Activated CD4-positive, alpha-beta memory T cell treated with anti-CD3 and anti-CD28 coated beads, Interleukin-2, amount 10 ng/mL, durations not matched to agents 7 days and 5 days (primary cell): Measurements from ENCODE around the gene KBTBD8. TPM values are rescaled to one million over a fixed set of nuclear protein-coding genes. Genes with fewer than 3 reads are reported as not detected.

Experiments used
- CTCF ChIA-PET: fragments of 350-600 bp; sonication (Branson Sonifier 250); formaldehyde crosslinking; loops from one replicate; lab custom pipeline; 2021; ENCODE audit warnings: antibody characterized with exemption, inconsistent platforms; lab: Charles Lee
- POLR2A ChIA-PET: fragments of 350-600 bp; sonication (Branson Sonifier 250); formaldehyde crosslinking; loops from one replicate; lab custom pipeline; 2021; ENCODE audit warnings: antibody characterized with exemption; lab: Charles Lee
- DNase-seq: peaks from one replicate; pipeline ENCODE4 v3.0.0-alpha.2; 2020
- H3K27ac Mint-ChIP-seq: one replicate; pipeline ENCODE4 v1.8.0; 2021; ENCODE audit warnings: mild to moderate bottlenecking, mixed read lengths
- H3K27me3 Mint-ChIP-seq: one replicate; pipeline ENCODE4 v1.8.0; 2021; ENCODE audit warnings: mixed read lengths
- H3K36me3 Mint-ChIP-seq: one replicate; pipeline ENCODE4 v1.8.0; 2021; ENCODE audit warnings: low read depth, mixed read lengths
- H3K4me1 Mint-ChIP-seq: one replicate; pipeline ENCODE4 v1.8.0; 2021; ENCODE audit warnings: mixed read lengths
- H3K4me3 Mint-ChIP-seq: one replicate; pipeline ENCODE4 v1.8.0; 2021; ENCODE audit warnings: mild to moderate bottlenecking, mixed read lengths
- H3K9me3 Mint-ChIP-seq: one replicate; pipeline ENCODE4 v1.8.0; 2021; ENCODE audit warnings: mixed read lengths
- total RNA-seq, 2 experiments: library from RNA; stranded (reverse); gene quantifications; one replicate each; pipeline ENCODE4 v1.2.3, GENCODE V29; 2021

Gene KBTBD8
- total RNA-seq, 2 experiments from 2014 or later, result 14.8 to 16.0 TPM

DNA sequence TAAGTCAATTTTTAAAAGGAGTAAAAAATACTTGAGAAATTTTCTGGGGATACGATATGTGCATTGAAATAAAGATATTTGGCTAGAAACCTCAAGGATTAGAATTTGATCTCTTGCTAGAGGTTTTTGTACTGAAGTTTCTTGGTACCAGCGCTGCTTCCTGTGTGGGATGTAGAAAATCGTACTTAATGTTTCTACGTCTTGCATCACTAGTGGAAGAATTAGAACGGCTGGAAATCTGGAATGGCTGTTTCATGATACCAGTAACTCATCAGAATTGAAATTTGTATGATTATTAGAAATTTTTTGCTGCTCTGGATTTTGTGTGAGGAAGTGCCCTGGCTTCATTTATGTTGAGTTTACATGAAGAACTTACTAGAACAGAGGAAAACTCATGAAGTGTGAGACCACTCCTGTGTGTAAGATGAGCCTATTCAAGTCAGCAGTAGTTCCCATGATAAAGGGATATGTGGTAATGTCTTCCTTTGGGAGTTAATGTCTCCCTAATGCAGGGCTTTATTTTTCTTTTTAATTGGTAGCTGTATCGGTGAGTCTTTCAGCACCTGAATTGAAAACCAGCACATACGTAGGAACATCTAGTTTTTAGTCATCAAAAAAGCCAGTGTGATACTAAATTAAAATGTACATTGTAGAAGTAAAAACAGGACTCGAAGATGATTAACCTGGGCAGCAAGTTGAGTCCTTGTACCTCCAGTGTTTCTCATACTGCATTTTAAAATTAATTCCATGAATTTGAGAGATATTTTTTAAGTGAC, 3.2 kb downstream of the KBTBD8 start:
- ChIA-PET CTCF (no interaction called here), POLR2A (no interaction called here)
- peaks cover 6% of the 10 kb centered on the region for H3K27me3 Mint-ChIP-seq
- H3K36me3 Mint-ChIP-seq, result peaks cover 46% of the 10 kb centered on the region
- DNase-seq, result no peak
- peaks cover 62% of the 10 kb centered on the region for H3K4me1 Mint-ChIP-seq
- no peaks in the 10 kb centered on the region for H3K9me3 Mint-ChIP-seq
- H3K27ac Mint-ChIP-seq, result peak overlapping the region; percentile 70
- peak overlapping the region; percentile 64 for H3K4me3 Mint-ChIP-seq

DNA sequence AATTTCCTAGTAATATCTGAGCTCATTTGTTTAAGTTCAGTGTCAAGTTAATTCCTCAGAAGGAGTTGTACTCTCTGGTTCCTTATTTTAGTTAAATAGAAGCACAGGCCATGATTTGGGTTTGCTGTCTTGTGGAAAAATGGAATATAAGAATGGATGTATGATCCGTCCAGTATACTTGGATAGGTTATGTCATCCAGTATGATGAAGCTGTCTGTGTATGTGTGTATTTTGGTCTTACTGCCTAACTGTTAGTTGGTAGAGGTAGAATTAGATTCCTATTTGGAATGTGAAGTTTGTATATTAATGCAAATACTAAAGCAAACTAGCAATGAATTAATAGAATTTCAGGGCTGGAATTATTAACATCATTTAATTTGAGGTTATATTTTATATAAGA, 7.9 kb downstream of the KBTBD8 start:
- no peak for DNase-seq
- H3K4me3 Mint-ChIP-seq, result no peak overlapping the region
- peaks cover 38% of the 10 kb centered on the region for H3K4me1 Mint-ChIP-seq
- no peak overlapping the region for H3K27ac Mint-ChIP-seq
- H3K27me3 Mint-ChIP-seq, result no peaks in the 10 kb centered on the region
- ChIA-PET CTCF (interaction anchor here (1.1 to 1.5 kb wide), 3 partner anchors 8 to 33 kb away, joined by 4 to 6 read pairs (median 4); partner anchors contain the start of gene KBTBD8), POLR2A (no interaction called here)
- H3K36me3 Mint-ChIP-seq, result peaks cover 72% of the 10 kb centered on the region
- H3K9me3 Mint-ChIP-seq, result no peaks in the 10 kb centered on the region

DNA sequence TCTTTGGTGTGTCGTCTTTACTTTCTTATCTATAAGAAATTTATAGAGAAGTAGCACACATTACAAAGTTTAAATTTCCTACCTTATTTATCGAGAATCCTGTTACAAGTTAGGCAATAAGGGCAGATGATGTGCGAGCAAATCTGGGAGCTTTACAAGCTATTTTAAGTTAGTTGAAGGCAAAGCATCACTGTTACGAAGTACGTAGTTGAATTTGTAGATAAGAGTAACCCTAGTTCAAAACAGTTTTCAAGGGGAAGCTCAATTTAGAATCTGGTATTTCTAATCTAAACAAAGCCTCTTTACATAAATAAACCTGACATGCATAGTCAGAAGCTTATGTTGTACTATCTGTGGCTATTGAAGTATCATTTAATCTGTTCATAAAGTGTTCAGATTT, 8.4 kb downstream of the KBTBD8 start:
- Mint-ChIP-seq H3K9me3 (no peaks in the 10 kb centered on the region), H3K27me3 (no peaks in the 10 kb centered on the region), H3K27ac (no peak overlapping the region), H3K36me3 (peaks cover 70% of the 10 kb centered on the region), H3K4me3 (no peak overlapping the region), H3K4me1 (peaks cover 33% of the 10 kb centered on the region)
- no peak for DNase-seq
- ChIA-PET POLR2A (no interaction called here), CTCF (interaction anchor here (1.1 to 1.6 kb wide), 4 partner anchors 8 to 34 kb away, joined by 4 to 6 read pairs (median 5); partner anchors contain the start of gene KBTBD8)

DNA sequence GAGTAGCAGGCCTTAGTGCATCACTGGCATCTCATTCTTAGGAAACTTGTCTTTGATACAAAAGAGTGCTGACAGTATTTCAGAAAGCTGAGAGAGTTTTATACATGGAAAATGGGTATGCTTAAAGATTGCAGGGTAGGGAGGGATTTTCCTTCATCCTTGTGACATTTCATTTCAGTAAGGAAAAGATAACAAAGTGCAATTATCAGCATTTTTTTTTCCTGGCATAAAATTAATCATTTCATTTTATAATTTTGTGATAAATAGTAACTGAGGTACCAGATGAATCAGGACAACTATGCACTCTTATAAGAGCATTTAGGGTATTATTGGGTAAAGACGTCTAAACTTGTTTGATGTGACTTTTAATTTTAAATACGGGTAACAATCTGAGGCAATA, 10.3 kb downstream of the KBTBD8 start:
- peaks cover 68% of the 10 kb centered on the region for H3K36me3 Mint-ChIP-seq
- no peaks in the 10 kb centered on the region for H3K27me3 Mint-ChIP-seq
- DNase-seq, result no peak
- H3K9me3 Mint-ChIP-seq, result no peaks in the 10 kb centered on the region
- POLR2A ChIA-PET, result interaction anchor here (2.0 kb wide), 1 partner anchor 10 kb away, joined by 10 read pairs; the partner anchor contains the start of gene KBTBD8
- H3K27ac Mint-ChIP-seq, result no peak overlapping the region
- no peak overlapping the region for H3K4me3 Mint-ChIP-seq
- peaks cover 20% of the 10 kb centered on the region for H3K4me1 Mint-ChIP-seq
- CTCF ChIA-PET, result no interaction called here

DNA sequence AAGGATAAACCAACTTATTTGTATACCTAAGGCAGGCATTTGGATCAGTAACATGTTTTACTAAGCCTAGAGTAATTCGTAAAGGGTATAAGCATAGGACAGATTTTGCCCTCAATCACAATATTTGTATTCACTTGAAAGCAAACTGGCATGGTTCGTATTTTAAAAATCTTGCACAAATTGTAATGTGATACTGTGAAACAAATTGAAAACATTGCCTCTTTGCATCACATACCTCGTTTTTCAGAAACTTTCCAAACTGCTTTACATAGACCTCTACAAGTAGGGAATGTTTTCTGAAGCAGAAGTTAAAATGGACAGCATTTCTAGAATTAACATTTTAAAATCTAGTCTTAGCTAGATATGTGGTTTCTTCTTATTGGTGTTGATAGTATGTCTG, 11.6 kb downstream of the KBTBD8 start:
- no peak for DNase-seq
- Mint-ChIP-seq H3K4me1 (peaks cover 13% of the 10 kb centered on the region), H3K36me3 (peaks cover 60% of the 10 kb centered on the region), H3K4me3 (no peak overlapping the region), H3K27me3 (no peaks in the 10 kb centered on the region), H3K27ac (no peak overlapping the region), H3K9me3 (no peaks in the 10 kb centered on the region)
- CTCF ChIA-PET, result interaction anchor here (1.5 kb wide), 1 partner anchor 13 kb away, joined by 5 read pairs; no protein-coding TSS in a partner anchor
- POLR2A ChIA-PET, result no interaction called here

DNA sequence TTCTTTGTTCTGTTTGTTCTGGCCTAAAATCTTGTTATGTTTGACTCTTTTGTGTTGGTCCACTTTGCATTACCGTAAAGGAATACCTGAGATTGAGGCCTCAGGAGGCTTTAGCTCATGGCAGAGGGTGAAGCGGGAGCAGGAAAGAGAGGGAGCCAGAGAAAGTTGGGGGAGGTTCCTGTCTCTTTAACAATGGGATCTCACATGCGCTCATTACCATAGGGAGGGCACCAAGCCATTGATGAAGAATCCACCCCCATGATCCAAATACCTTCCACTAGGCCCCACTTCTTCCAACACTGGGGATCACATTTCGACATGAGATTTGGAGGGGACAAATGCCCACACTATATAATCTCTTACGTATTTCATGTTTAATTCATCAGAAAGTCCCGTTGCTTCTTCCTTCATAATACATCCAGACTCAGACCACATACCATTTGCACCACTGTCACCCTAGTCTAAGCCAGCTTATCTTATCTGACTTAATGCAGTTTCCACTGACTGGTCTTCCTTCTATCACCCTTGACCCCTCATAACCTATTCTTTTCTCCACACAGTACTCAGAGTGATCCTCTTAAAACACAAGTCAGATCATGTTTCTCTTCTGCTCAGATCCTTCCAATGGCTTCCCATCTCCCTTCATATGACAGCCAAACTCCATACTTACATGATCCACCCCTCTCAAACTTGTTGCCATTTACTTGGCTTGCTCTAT, 13.5 kb downstream of the KBTBD8 start:
- Mint-ChIP-seq H3K27ac (no peak overlapping the region), H3K4me3 (no peak overlapping the region), H3K9me3 (no peaks in the 10 kb centered on the region), H3K4me1 (peaks cover 3% of the 10 kb centered on the region), H3K36me3 (peaks cover 47% of the 10 kb centered on the region), H3K27me3 (no peaks in the 10 kb centered on the region)
- POLR2A ChIA-PET, result no interaction called here
- CTCF ChIA-PET, result interaction anchor here (1.5 kb wide), 1 partner anchor 11 kb away, joined by 5 read pairs; no protein-coding TSS in a partner anchor
- no peak for DNase-seq

GRCh38 chr3:67012564-67012963, 14.5 kb downstream of the KBTBD8 start:
- no peak overlapping the region for H3K27ac Mint-ChIP-seq
- H3K4me1 Mint-ChIP-seq, result peaks cover 9% of the 10 kb centered on the region
- ChIA-PET CTCF (no interaction called here), POLR2A (no interaction called here)
- no peak for DNase-seq
- no peak overlapping the region for H3K4me3 Mint-ChIP-seq
- H3K27me3 Mint-ChIP-seq, result no peaks in the 10 kb centered on the region
- H3K36me3 Mint-ChIP-seq, result peaks cover 41% of the 10 kb centered on the region
- H3K9me3 Mint-ChIP-seq, result no peaks in the 10 kb centered on the region

- no peaks in the 10 kb centered on the region for H3K9me3 Mint-ChIP-seq
- no peaks in the 10 kb centered on the region for H3K27me3 Mint-ChIP-seq
- CTCF ChIA-PET, result no interaction called here
- no peak overlapping the region for H3K27ac Mint-ChIP-seq
- POLR2A ChIA-PET, result interaction anchor here (0.9 kb wide), 1 partner anchor 18 kb away, joined by 3 read pairs; the partner anchor contains the start of gene KBTBD8
- no peak overlapping the region for H3K4me3 Mint-ChIP-seq
- peaks cover 15% of the 10 kb centered on the region for H3K36me3 Mint-ChIP-seq
- DNase-seq, result no peak
- peaks cover 16% of the 10 kb centered on the region for H3K4me1 Mint-ChIP-seq
Observed at GRCh38 chr3:67015702-67016484, 17.8 kb downstream of the KBTBD8 start.

- peaks cover 16% of the 10 kb centered on the region for H3K4me1 Mint-ChIP-seq
- H3K27me3 Mint-ChIP-seq, result no peaks in the 10 kb centered on the region
- ChIA-PET CTCF (no interaction called here), POLR2A (interaction anchor here (0.9 to 1.0 kb wide), 2 partner anchors 18 to 67 kb away, joined by 3 read pairs; partner anchors contain the start of gene KBTBD8)
- peaks cover 12% of the 10 kb centered on the region for H3K36me3 Mint-ChIP-seq
- no peak for DNase-seq
- no peak overlapping the region for H3K4me3 Mint-ChIP-seq
- H3K9me3 Mint-ChIP-seq, result no peaks in the 10 kb centered on the region
- no peak overlapping the region for H3K27ac Mint-ChIP-seq
Observed at GRCh38 chr3:67016522-67017080, 18.5 kb downstream of the KBTBD8 start.

DNA sequence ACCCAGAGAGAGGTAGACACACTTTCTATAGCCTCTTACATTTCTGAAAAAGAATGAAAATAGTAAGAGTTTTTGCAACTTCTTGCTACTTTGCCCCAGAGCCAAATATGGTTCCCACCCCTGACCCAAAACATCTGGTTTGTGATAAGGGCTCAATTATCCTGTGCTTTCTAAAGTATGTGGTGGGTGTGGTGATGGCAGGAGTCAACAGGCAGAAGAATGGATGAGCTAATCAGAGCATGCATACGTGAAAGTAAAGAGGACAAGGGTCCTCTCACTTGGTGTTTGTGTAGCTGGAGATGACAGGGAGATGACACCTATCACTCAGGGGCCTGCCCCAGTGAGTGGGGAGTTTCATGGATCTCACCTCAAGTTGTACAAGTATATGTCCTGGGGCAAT, 19.1 kb downstream of the KBTBD8 start:
- ChIA-PET POLR2A (interaction anchor here (1.0 kb wide), 1 partner anchor 66 kb away, joined by 3 read pairs; no protein-coding TSS in a partner anchor), CTCF (no interaction called here)
- DNase-seq, result no peak
- Mint-ChIP-seq H3K27me3 (no peaks in the 10 kb centered on the region), H3K4me3 (no peak overlapping the region), H3K27ac (no peak overlapping the region), H3K9me3 (no peaks in the 10 kb centered on the region), H3K36me3 (peaks cover 6% of the 10 kb centered on the region), H3K4me1 (peaks cover 16% of the 10 kb centered on the region)

DNA sequence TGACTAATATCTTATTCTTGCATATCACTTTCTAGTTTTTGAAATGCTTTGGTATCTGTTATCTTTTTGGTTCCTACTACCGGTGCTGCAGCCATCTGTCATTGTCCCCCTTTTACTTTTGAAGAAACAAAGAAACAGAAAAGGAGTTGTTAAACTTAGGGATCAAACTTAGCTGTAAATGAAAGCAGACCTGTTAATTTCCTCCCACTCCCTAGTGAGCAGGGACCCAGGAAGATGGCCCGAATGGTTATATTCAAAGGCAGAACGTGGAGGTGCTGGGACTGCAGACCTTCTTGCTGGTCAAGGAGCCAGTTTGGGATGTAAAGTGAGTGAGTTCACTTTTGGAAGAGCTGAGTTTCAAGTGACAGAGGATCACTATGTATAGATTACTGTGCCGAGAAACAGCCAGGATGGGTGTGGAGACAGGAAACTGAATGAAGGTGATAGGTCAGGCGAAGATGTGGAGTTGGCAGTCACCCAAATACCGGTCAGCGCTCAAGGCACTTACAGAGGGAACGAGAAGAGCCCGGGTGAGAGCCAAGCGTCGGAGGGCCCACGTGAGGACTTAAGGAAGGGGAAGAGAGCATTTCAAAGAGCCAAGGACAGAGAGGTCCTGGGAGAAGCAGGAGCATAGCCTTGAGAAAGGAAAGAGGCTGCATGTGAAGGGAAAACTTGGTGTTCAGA, 20.1 kb downstream of the KBTBD8 start:
- CTCF ChIA-PET, result no interaction called here
- Mint-ChIP-seq H3K9me3 (no peaks in the 10 kb centered on the region), H3K4me3 (no peak overlapping the region), H3K36me3 (peaks cover 3% of the 10 kb centered on the region), H3K4me1 (peaks cover 16% of the 10 kb centered on the region), H3K27ac (no peak overlapping the region), H3K27me3 (no peaks in the 10 kb centered on the region)
- no peak for DNase-seq
- POLR2A ChIA-PET, result no interaction called here
